OCI-LY3 (cell line): ENCODE results near the gene ZNF827.

ENCODE experiments used
- H2AFZ ChIP-seq: fragments of 200-600, 300-600 bp; shearing (Covaris generic); 2 replicates; pipeline ENCODE4 v1.6.0; 2014; ENCODE audit warnings: antibody characterized with exemption, low read depth, low read length
- H3K27ac ChIP-seq: fragments of 200-600, 300-600 bp; sonication (generic); 2 replicates; pipeline ENCODE4 v1.5.1; 2014; ENCODE audit warnings: mild to moderate bottlenecking, low read length, moderate library complexity, mixed read lengths
- H3K27me3 ChIP-seq: fragments of 200-600, 300-600 bp; sonication (generic); 2 replicates; pipeline ENCODE4 v1.6.1; 2014; ENCODE audit warnings: low read depth, low read length, mixed read lengths
- H3K36me3 ChIP-seq: fragments of 200-600, 300-600 bp; sonication (generic); replicated peaks from 2 replicates; pipeline ENCODE3; 2014; ENCODE audit warnings: low read depth, low read length, mixed read lengths
- H3K4me1 ChIP-seq: fragments of 300-600, 200-600 bp; sonication (generic); 2 replicates; pipeline ENCODE4 v1.6.1; 2014; ENCODE audit warnings: low read length, mixed read lengths
- H3K4me2 ChIP-seq: fragments of 200-600, 300-600 bp; sonication (generic); 2 replicates; pipeline ENCODE4 v1.6.1; 2014; ENCODE audit warnings: low read length, mixed read lengths
- H3K4me3 ChIP-seq: fragments of 300-600, 200-600 bp; sonication (generic); 2 replicates; pipeline ENCODE4 v1.5.1; 2014; ENCODE audit warnings: antibody characterized with exemption, mild to moderate bottlenecking, low read length, moderate library complexity
- H3K79me2 ChIP-seq: fragments of 300-600, 200-600 bp; shearing (Covaris generic); 2 replicates; pipeline ENCODE4 v1.6.1; 2014; ENCODE audit warnings: mild to moderate bottlenecking, low read length, mixed read lengths
- H3K9ac ChIP-seq: fragments of 300-600, 200-600 bp; shearing (Covaris generic); 2 replicates; pipeline ENCODE4 v1.6.0; 2014; ENCODE audit warnings: mild to moderate bottlenecking, low read length, moderate library complexity
- H3K9me3 ChIP-seq: fragments of 200-600, 300-600 bp; shearing (Covaris generic); 2 replicates; pipeline ENCODE4 v1.6.1; 2014; ENCODE audit warnings: low read length, mixed read lengths; ENCODE audit not compliant: insufficient read depth
- H4K20me1 ChIP-seq: fragments of 200-600, 300-600 bp; sonication (generic); 2 replicates; pipeline ENCODE4 v1.6.1; 2016; ENCODE audit warnings: low read length, mixed read lengths; ENCODE audit not compliant: insufficient read depth
- EZH2phosphoT487 ChIP-seq: fragments of 200-600 bp; shearing (Covaris generic); IDR thresholded peaks from 2 replicates; pipeline ENCODE4 v1.6.1; 2018; ENCODE audit warnings: antibody characterized with exemption, mixed run types, low read depth
- TF ChIP-seq, protein P1 (sequence below): fragments of 200-600, 300-600 bp; sonication (generic); IDR thresholded peaks from 2 replicates; pipeline ENCODE4 v1.5.1; 2014; ENCODE audit warnings: antibody characterized with exemption, low read length, low read depth

The ZNF827 gene

DNA sequence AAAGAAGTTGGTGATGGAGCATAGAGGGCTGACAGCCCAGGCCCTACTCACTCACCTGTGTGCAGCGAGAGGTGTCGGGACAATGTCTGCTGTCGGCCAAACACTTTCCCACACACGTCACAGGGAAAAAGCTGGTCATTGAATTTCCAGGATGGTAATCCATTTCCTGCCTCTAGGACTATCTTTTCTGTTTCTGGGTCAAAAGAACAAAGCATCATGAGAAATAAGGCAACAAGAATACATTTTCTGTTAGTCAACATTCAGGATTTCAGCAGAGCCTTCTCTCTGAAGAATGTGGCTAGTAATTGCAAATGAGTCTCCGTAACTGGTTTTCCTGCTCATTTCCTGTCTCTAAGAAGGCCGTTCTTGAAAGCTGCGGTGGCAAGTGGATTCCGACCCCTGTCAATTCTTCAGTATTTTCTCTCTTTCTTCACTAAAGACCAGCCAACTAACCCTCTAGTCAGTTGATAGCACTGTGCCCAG lies 159.3 kb downstream of the ZNF827 start:
- no peaks in the 10 kb centered on the region for H3K27me3 ChIP-seq
- no peak overlapping the region for H3K4me2 ChIP-seq
- H3K36me3 ChIP-seq = peaks cover 24% of the 10 kb centered on the region
- H4K20me1 ChIP-seq = no peaks in the 10 kb centered on the region
- H3K4me3 ChIP-seq = no peak overlapping the region
- TF ChIP-seq, protein P1, sequence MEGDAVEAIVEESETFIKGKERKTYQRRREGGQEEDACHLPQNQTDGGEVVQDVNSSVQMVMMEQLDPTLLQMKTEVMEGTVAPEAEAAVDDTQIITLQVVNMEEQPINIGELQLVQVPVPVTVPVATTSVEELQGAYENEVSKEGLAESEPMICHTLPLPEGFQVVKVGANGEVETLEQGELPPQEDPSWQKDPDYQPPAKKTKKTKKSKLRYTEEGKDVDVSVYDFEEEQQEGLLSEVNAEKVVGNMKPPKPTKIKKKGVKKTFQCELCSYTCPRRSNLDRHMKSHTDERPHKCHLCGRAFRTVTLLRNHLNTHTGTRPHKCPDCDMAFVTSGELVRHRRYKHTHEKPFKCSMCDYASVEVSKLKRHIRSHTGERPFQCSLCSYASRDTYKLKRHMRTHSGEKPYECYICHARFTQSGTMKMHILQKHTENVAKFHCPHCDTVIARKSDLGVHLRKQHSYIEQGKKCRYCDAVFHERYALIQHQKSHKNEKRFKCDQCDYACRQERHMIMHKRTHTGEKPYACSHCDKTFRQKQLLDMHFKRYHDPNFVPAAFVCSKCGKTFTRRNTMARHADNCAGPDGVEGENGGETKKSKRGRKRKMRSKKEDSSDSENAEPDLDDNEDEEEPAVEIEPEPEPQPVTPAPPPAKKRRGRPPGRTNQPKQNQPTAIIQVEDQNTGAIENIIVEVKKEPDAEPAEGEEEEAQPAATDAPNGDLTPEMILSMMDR = no peak
- no peak for TF ChIP-seq EZH2phosphoT487
- no peaks in the 10 kb centered on the region for H3K79me2 ChIP-seq
- H3K27ac ChIP-seq = no peak overlapping the region
- no peaks in the 10 kb centered on the region for H3K9me3 ChIP-seq
- H3K4me1 ChIP-seq = no peaks in the 10 kb centered on the region
- no peak overlapping the region for H2AFZ ChIP-seq
- H3K9ac ChIP-seq = no peak overlapping the region

- Histone ChIP-seq H3K9ac (no peak overlapping the region), H3K36me3 (peaks cover 48% of the 10 kb centered on the region)
- TF ChIP-seq EZH2phosphoT487 = no peak
- TF ChIP-seq, protein P1 = no peak
These were observed 162.4 kb downstream of the ZNF827 start for GRCh38 chr4:145776208-145776607.

DNA sequence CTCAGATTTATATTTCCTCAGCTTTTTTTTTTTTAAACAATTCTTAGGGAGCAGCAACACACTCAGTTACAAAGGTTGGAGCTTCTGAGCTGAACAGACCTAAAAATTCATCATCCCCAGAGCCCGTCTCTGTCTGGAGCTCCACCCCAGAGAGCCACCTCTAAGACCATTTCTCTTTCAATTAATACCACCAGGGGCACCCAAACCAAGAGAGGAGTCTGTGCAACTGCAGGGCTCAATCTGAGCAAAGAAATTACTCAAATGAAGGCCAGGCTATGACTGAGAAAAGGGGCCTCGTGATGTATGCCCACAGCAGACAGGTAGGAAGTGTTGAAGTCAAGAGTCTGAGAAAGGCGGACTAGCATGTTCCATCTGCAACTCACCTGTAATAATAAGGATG lies 163.2 kb downstream of the ZNF827 start:
- peaks cover 8% of the 10 kb centered on the region for H3K4me1 ChIP-seq
- no peak for TF ChIP-seq EZH2phosphoT487
- TF ChIP-seq, protein P1 = no peak
- H4K20me1 ChIP-seq = no peaks in the 10 kb centered on the region
- no peak overlapping the region for H3K27ac ChIP-seq
- H2AFZ ChIP-seq = no peak overlapping the region
- no peaks in the 10 kb centered on the region for H3K79me2 ChIP-seq
- H3K27me3 ChIP-seq = no peaks in the 10 kb centered on the region
- H3K4me2 ChIP-seq = no peak overlapping the region
- no peak overlapping the region for H3K4me3 ChIP-seq
- H3K36me3 ChIP-seq = peaks cover 49% of the 10 kb centered on the region
- H3K9me3 ChIP-seq = no peaks in the 10 kb centered on the region
- no peak overlapping the region for H3K9ac ChIP-seq

More at GRCh38 chr4:145776208-145776607, 162.4 kb downstream of the ZNF827 start:
- Histone ChIP-seq H4K20me1 (no peaks in the 10 kb centered on the region), H3K4me3 (no peak overlapping the region), H3K4me1 (peaks cover 3% of the 10 kb centered on the region), H3K4me2 (no peak overlapping the region), H3K27me3 (no peaks in the 10 kb centered on the region), H3K27ac (no peak overlapping the region), H3K9me3 (no peaks in the 10 kb centered on the region), H2AFZ (no peak overlapping the region), H3K79me2 (no peaks in the 10 kb centered on the region)

- H3K4me3 ChIP-seq = no peak overlapping the region
- no peaks in the 10 kb centered on the region for H3K79me2 ChIP-seq
- no peak overlapping the region for H3K27ac ChIP-seq
- TF ChIP-seq EZH2phosphoT487 = no peak
- TF ChIP-seq, protein P1 = no peak
- H3K36me3 ChIP-seq = peaks cover 52% of the 10 kb centered on the region
- peaks cover 11% of the 10 kb centered on the region for H3K4me1 ChIP-seq
- H2AFZ ChIP-seq = no peak overlapping the region
- H3K9me3 ChIP-seq = no peaks in the 10 kb centered on the region
- no peaks in the 10 kb centered on the region for H3K27me3 ChIP-seq
- no peaks in the 10 kb centered on the region; the same call in 1 of the 2 replicates for H4K20me1 ChIP-seq
- no peak overlapping the region for H3K9ac ChIP-seq
- H3K4me2 ChIP-seq = no peak overlapping the region
These were observed 164.2 kb downstream of the ZNF827 start for GRCh38 chr4:145774473-145774872.
